K562 (cell line): ENCODE data around the gene TMIGD3.

Experiments used
- CBX3 ChIP-seq, 2 experiments: IDR thresholded peaks; 1 replicate in 1 of 2; 2 replicates in 1 of 2; pipeline ENCODE4 v1.6.1; 2012; ENCODE audit warnings: inconsistent platforms in 2 of 2, low read length in 2 of 2, borderline replicate concordance in 1 of 2, control low read depth in 1 of 2
- CEBPB ChIP-seq: fragments of 450-650 bp; IDR thresholded peaks from 2 replicates; pipeline ENCODE4 v1.6.1; 2016; ENCODE audit warnings: missing genetic modification characterization, missing compliant biosample characterization
- ELF1 ChIP-seq: fragments of 200-800 bp; sonication (Bioruptor generic); IDR thresholded peaks from 2 replicates; pipeline ENCODE4 v1.6.1; 2016; ENCODE audit warnings: missing genetic modification characterization, missing compliant biosample characterization
- ESRRA ChIP-seq: fragments of 450-650 bp; IDR thresholded peaks from 2 replicates; pipeline ENCODE4 v1.6.1; 2014; ENCODE audit warnings: low read depth, mild to moderate bottlenecking, moderate library complexity, borderline replicate concordance
- FOXK2 ChIP-seq, 2 experiments: fragments of 450-650 bp; IDR thresholded peaks in 1 of 2; conservative IDR thresholded peaks in 1 of 2; 2 replicates each; pipeline ENCODE4 v1.6.1; 2016; ENCODE audit warnings: low read depth in 2 of 2, mild to moderate bottlenecking in 1 of 2
- KLF13 ChIP-seq: fragments of 450-650 bp; IDR thresholded peaks from 2 replicates; pipeline ENCODE4 v1.6.1; 2016; ENCODE audit warnings: missing genetic modification characterization, low read depth, mild to moderate bottlenecking, missing compliant biosample characterization, moderate library complexity, borderline replicate concordance
- NR2F6 ChIP-seq: fragments of 450-650 bp; formaldehyde crosslinking; IDR thresholded peaks from 2 replicates; pipeline ENCODE4 v1.4.0; 2020; ENCODE audit warnings: mild to moderate bottlenecking
- NR3C1 ChIP-seq: sonication (generic); formaldehyde crosslinking; IDR thresholded peaks from 2 replicates; pipeline ENCODE4 v1.8.1; 2022; ENCODE audit warnings: missing genetic modification reagents
- RFX5 ChIP-seq: IDR thresholded peaks from 2 replicates; pipeline ENCODE4 v1.6.1; 2011; ENCODE audit warnings: low read depth, mild to moderate bottlenecking, improper control_type of control experiment, low read length
- SMARCC2 ChIP-seq: fragments of 450-650 bp; IDR thresholded peaks from 2 replicates; pipeline ENCODE4 v1.6.1; 2017; ENCODE audit warnings: antibody characterized with exemption, moderate library complexity, mild to moderate bottlenecking, low read depth
- YBX1 ChIP-seq: fragments of 450-650 bp; IDR thresholded peaks from 2 replicates; pipeline ENCODE4 v1.7.1; 2016; ENCODE audit warnings: mild to moderate bottlenecking
- ZNF41 ChIP-seq: fragments of 250-450 bp; sonication (Bioruptor Pico); conservative IDR thresholded peaks from 2 replicates; pipeline ENCODE4 v1.4.0; 2020; ENCODE audit warnings: mild to moderate bottlenecking
- ZZZ3 ChIP-seq: fragments of 450-650 bp; IDR thresholded peaks from 2 replicates; pipeline ENCODE4 v1.6.1; 2016; ENCODE audit warnings: antibody characterized with exemption, mild to moderate bottlenecking, moderate library complexity

DNA sequence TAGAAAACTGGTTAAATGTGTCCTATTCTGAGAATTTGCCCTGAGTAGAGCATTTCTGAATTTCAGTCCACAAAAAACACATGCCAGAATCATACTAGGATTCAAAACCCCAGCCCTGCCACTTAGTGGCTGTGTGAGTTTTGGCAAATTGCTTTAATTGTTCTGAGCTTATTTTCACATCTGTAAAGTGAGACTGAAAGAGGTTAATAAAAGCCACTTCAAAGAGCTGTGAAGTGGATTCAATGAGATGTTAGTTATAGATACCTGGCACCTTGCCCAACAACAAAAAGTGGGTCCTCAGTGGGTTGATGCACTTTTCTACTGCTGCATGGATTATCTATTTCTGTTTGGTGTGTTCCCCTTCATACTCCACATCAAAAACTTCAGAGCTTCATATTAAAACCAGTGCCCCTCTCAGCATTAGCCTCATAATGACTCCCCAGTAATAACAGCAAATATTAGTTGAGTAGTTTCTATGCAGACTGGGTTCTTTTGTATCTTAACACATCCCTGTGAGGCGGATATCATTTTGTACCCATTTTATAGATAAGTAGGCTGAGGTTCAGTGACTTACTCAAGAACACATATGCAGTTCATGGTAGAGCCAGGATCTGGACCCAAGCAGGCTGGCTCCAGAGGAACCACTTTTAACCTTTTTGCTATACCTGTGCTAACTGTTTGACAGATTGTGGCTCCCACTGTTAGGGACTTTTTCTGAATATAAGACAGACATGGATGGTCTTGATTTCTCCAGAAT lies 14.2 kb upstream of the TMIGD3 start:
- TF ChIP-seq FOXK2 (conservative IDR thresholded peaks at IDR 0.05 in 1 of 2, IDR thresholded peaks at IDR 0.05 in 1 of 2; ENCODE audit: low read depth in 2 of 2) (no peak), ZZZ3 (no peak), CEBPB (tag) (no peak), NR2F6 (no peak), RFX5 (no peak), ZNF41 (CRISPR knock-in tag) (no peak), NR3C1 (CRISPR knock-in tag) (no peak), ESRRA (no peak), CBX3 (IDR thresholded peaks at IDR 0.05; ENCODE audit: borderline replicate concordance in 1 of 2, low read length in 2 of 2) (no peak), SMARCC2 (no peak), YBX1 (no peak), ELF1 (tag) (no peak), KLF13 (tag) (no peak)
